AG09319 (cell line): Measurements from ENCODE around the gene STAT4.

Experiments
- DNase-seq: peaks from one replicate; pipeline ENCODE4 v3.0.0-alpha.2; 2010; ENCODE audit warnings: low read depth; ENCODE audit errors: extremely low read depth
- CTCF ChIP-seq: IDR thresholded peaks from 2 replicates; pipeline ENCODE4 v1.5.1; 2011; ENCODE audit warnings: low read depth, mild to moderate bottlenecking, inconsistent platforms, low read length, moderate library complexity

Gene STAT4

GRCh38 chr2:191145769-191146471, 4.9 kb downstream of the STAT4 start:
- DNase-seq, result no peak
- no peak for TF ChIP-seq CTCF

GRCh38 chr2:191144217-191144616, 6.6 kb downstream of the STAT4 start:
- TF ChIP-seq CTCF, result no peak

GRCh38 chr2:191143791-191144190, 7.0 kb downstream of the STAT4 start:
- no peak for DNase-seq
- TF ChIP-seq CTCF, result no peak

More at GRCh38 chr2:191144217-191144616, 6.6 kb downstream of the STAT4 start:
- DNase-seq, result no peak

GRCh38 chr2:191128911-191129304, 21.9 kb downstream of the STAT4 start:
- no peak for TF ChIP-seq CTCF
- no peak for DNase-seq

GRCh38 chr2:191128172-191128910, 22.5 kb downstream of the STAT4 start:
- DNase-seq, result no peak
- no peak for TF ChIP-seq CTCF

- TF ChIP-seq CTCF, result no peak
- DNase-seq, result no peak
Measured at GRCh38 chr2:191127235-191127634, 23.6 kb downstream of the STAT4 start.

GRCh38 chr2:191126386-191127085, 24.3 kb downstream of the STAT4 start:
- no peak for DNase-seq
- no peak for TF ChIP-seq CTCF
